AG04450 (cell line): ENCODE data around the gene CYSTM1. TPM values are rescaled to one million over a fixed set of nuclear protein-coding genes. Genes with fewer than 3 reads are reported as not detected.

Source experiments
- CTCF ChIA-PET: fragments of 300-600, 350-600 bp; formaldehyde crosslinking; extraction: SDS; loops from one replicate; lab custom pipeline; 2022; ENCODE audit warnings: antibody characterized with exemption, inconsistent platforms; lab: Charles Lee
- POLR2A ChIA-PET: fragments of 350-600 bp; formaldehyde crosslinking; extraction: SDS; loops from one replicate; lab custom pipeline; 2021; ENCODE audit warnings: antibody characterized with exemption, inconsistent platforms; lab: Yijun Ruan, JAX
- DNase-seq: peaks from one replicate; pipeline ENCODE4 v3.0.0-alpha.2; 2011; ENCODE audit warnings: low read depth, low spot score
- H3K27ac ChIP-seq: one replicate; pipeline ENCODE4 v1.5.1; 2012; ENCODE audit warnings: low read depth, low read length, control low read depth
- H3K27me3 ChIP-seq: one replicate; pipeline ENCODE4 v1.6.0; 2012; ENCODE audit warnings: low read length; ENCODE audit not compliant: control insufficient read depth, insufficient read depth
- H3K4me3 ChIP-seq: 2 replicates; pipeline ENCODE4 v1.5.1; 2011; ENCODE audit warnings: mild to moderate bottlenecking, low read depth, low read length, control low read depth
- H3K9me3 ChIP-seq: 2 replicates; pipeline ENCODE4 v1.5.1; 2012; ENCODE audit warnings: low read length; ENCODE audit not compliant: control insufficient read depth, insufficient read depth
- polyA plus RNA-seq: library from polyadenylated mRNA; depleted of rRNA; stranded (reverse); fragments of >200 nt; gene quantifications from 2 replicates; pipeline ENCODE4 v1.2.3, GENCODE V29; 2011
- TF ChIP-seq, protein P1 (sequence below): IDR thresholded peaks from 2 replicates; pipeline ENCODE4 v1.5.1; 2011; ENCODE audit warnings: low read depth, low read length, control low read depth, inconsistent platforms

Gene CYSTM1
- polyA plus RNA-seq, 1 experiment, result 13.1 TPM

GRCh38 chr5:140135127-140135526, 39.9 kb upstream of the CYSTM1 start:
- Histone ChIP-seq H3K9me3 (no peaks in the 10 kb centered on the region), H3K27ac (no peak overlapping the region), H3K27me3 (no peaks in the 10 kb centered on the region), H3K4me3 (no peak overlapping the region)
- TF ChIP-seq, protein P1, sequence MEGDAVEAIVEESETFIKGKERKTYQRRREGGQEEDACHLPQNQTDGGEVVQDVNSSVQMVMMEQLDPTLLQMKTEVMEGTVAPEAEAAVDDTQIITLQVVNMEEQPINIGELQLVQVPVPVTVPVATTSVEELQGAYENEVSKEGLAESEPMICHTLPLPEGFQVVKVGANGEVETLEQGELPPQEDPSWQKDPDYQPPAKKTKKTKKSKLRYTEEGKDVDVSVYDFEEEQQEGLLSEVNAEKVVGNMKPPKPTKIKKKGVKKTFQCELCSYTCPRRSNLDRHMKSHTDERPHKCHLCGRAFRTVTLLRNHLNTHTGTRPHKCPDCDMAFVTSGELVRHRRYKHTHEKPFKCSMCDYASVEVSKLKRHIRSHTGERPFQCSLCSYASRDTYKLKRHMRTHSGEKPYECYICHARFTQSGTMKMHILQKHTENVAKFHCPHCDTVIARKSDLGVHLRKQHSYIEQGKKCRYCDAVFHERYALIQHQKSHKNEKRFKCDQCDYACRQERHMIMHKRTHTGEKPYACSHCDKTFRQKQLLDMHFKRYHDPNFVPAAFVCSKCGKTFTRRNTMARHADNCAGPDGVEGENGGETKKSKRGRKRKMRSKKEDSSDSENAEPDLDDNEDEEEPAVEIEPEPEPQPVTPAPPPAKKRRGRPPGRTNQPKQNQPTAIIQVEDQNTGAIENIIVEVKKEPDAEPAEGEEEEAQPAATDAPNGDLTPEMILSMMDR, result no peak
- DNase-seq, result no peak
- ChIA-PET POLR2A (no interaction called here), CTCF (interaction anchor here (0.6 to 7.2 kb wide), 4 partner anchors 10 to 348 kb away, joined by 3 to 133 read pairs (median 4); no protein-coding TSS in a partner anchor)

- ChIA-PET CTCF (interaction anchor here (0.6 to 7.2 kb wide), 3 partner anchors 8 to 596 kb away, joined by 4 to 133 read pairs (median 5); no protein-coding TSS in a partner anchor), POLR2A (no interaction called here)
- DNase-seq, result no peak
- TF ChIP-seq, protein P1, result no peak
- no peak overlapping the region for H3K4me3 ChIP-seq
- no peak overlapping the region for H3K27ac ChIP-seq
- peaks cover 4% of the 10 kb centered on the region for H3K27me3 ChIP-seq
- no peaks in the 10 kb centered on the region for H3K9me3 ChIP-seq
Observed at GRCh38 chr5:140136624-140137023, 38.4 kb upstream of the CYSTM1 start.

DNA sequence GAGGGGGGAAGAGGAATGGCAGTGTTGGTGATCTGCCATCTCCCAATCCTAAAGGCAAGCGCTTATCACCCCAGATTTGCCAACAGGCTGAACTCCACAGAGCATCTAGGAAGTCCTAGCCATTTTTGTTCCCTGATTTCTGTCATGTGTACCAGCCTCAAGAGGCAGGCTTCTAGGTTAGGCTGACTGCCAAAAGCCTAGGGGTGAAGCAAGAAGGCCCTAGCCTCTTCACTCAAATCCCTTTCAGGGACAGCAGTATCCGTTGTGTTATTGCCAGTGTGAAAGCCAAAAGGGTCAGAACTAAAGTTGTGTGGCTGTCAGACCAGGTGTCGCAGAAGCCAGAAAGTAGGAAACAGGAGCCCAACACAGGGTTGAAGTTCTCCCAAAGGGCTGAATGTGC, 34.6 kb upstream of the CYSTM1 start:
- peaks cover 4% of the 10 kb centered on the region for H3K27me3 ChIP-seq
- peak overlapping the region; percentile 31 for H3K27ac ChIP-seq
- no peak for DNase-seq
- no peaks in the 10 kb centered on the region for H3K9me3 ChIP-seq
- H3K4me3 ChIP-seq, result no peak overlapping the region
- POLR2A ChIA-PET, result no interaction called here
- CTCF ChIA-PET, result interaction anchor here (1.4 kb wide), 1 partner anchor 16 kb away, joined by 3 read pairs; no protein-coding TSS in a partner anchor
- TF ChIP-seq, protein P1, result no peak

GRCh38 chr5:140141241-140141640, 33.7 kb upstream of the CYSTM1 start:
- Histone ChIP-seq H3K27ac (no peak overlapping the region), H3K9me3 (no peaks in the 10 kb centered on the region; the same call in 1 of the 2 replicates), H3K27me3 (peaks cover 4% of the 10 kb centered on the region), H3K4me3 (no peak overlapping the region)
- DNase-seq, result peak; percentile 10
- ChIA-PET CTCF (interaction anchor here (6.3 to 6.6 kb wide), 2 partner anchors 22 to 67 kb away, joined by 148 to 161 read pairs; partner anchors contain the start of gene PURA), POLR2A (no interaction called here)
- TF ChIP-seq, protein P1, result no peak

DNA sequence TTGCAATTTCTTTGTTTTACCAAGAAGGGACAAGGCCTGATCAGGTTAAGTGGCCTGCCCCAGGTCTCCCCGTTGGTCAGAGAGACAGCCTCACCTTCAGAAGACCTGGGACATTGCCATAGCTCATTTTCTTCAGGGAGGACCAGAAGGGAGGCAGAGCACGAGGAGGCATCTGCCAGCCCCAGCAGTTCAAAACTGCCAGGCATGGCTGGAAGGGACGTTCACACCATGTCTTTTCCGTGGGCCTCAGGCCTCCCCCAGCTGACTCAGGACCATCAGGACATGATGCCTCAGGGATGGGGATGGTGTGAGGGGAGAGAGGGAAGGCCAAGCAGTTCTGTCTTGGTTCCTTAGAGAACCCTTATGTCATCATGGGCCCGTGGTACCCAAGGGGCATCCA, 32.7 kb upstream of the CYSTM1 start:
- Histone ChIP-seq H3K27me3 (peaks cover 4% of the 10 kb centered on the region), H3K4me3 (no peak overlapping the region), H3K9me3 (no peaks in the 10 kb centered on the region; the same call in 1 of the 2 replicates), H3K27ac (no peak overlapping the region)
- no peak for DNase-seq
- CTCF ChIA-PET, result interaction anchor here (0.8 to 6.6 kb wide), 4 partner anchors 11 to 71 kb away, joined by 3 to 161 read pairs (median 85); partner anchors contain the start of gene PURA
- TF ChIP-seq, protein P1, result no peak
- POLR2A ChIA-PET, result no interaction called here
